Stimulated activated naive CD4-positive, alpha-beta T cell treated with Interleukin-2 at 50 U/mL for 16 hours (primary cell): ENCODE data around the gene NEUROD6.

Experiments
- DNase-seq: peaks from one replicate; lab custom pipeline; 2025; lab: John Stamatoyannopoulos, UW

NEUROD6 gene

DNA sequence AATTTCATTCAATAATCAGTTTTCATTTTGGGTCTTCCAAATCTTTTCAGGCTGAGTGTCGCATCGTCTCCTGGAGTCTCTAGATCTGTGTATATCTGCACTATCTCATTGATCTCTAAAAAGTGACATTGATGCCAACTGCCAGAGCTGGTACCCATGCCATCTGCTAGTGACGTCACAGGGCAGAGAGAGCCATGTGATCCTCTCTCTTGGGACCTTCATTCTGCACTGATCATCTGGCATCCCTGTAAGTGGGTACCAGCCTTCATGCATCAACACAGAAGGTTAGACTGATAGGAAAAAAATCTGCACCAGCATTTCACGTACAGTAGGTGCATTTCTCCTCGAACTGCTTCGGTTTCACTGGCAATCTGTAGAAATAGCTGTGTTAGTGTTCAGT is at the start of gene NEUROD6:
Gene NEUROD6, minus strand, starts transcription at position 124 of the 400 bp plus-strand sequence. CDS start 1,458 bp downstream, outside the sequence.
- no peak for DNase-seq

DNA sequence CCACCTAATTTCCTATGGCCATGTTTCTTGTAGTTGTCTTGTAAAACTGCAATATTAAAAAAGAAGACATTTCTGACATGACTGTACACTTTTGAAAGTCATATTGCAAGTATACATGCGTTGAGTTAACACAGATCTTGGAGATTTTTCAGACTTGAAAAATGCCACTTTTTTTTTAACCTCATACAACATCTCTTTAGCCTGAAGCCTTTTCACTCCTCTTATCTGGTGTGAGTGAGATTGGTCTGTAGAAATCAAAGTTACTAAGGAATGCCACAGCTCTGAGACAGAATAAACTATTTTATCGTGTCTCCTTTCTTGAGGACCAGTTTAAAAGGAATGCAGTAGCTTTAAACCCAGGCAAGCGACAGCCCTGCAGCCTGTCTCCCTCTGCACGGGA is 43.9 kb upstream of the NEUROD6 start:
- no peak for DNase-seq

DNA sequence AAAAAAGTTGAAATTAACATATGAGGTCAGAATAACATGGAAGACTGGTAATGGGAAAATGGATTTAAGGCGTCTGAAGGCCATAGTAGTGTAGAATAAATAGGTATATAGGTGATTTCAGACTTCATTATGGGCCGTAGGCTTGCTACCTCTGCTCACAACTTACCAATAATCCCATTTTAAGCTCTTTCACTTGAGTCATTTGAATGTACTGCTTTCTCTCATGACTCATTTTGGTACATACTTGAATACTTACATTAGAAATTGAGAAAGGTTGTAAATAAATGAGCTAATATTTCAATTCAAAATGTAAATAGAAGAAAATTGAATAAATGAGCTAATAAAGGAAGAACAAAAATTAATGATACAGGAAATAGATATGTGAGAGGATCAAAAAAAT is 42.2 kb upstream of the NEUROD6 start:
- no peak for DNase-seq

DNA sequence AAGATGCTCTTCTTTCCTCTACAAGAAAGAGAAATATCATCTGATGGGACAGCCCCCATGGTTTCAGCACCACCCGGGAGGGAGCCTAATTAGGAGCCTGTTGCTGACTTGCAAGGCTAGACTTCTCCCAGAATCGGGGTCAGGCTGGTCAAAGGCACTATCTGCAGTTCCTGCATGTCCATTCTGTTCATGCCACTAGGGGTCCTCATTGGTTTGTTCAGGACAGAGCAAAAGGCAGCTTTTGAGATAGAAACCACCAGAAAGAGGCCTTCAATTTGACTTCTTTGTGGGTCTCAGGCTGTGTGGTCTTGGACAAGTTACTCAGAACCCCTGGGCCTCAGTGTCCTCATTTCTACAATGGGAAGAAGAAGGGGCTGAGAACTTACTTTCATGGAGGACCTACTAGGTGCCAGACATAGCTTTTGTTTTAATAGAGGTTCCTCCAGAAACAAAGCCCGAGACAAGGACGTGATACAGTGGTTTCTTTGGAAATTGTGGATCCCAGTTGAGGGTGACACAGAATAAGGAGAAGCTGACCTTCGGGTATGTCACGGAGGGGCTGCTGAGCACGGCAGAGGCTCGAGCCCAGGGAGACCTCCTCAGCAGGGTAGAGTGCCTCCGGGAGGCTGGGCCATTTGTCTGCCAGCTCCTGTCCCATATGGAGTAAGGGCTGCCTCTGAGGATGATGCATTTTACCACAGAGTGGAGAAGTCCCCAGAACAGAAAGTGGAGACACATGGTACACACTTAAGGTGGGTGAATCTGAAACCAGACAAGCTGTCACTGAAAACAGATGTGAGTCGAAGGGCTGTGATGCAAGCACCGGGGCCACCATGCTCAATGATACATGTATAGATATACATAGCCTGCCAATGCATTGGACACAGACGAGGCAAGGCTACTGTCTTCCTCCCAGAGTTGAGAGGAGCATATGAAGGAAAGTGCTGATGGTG is 33.1 kb upstream of the NEUROD6 start:
- no peak for DNase-seq

DNA sequence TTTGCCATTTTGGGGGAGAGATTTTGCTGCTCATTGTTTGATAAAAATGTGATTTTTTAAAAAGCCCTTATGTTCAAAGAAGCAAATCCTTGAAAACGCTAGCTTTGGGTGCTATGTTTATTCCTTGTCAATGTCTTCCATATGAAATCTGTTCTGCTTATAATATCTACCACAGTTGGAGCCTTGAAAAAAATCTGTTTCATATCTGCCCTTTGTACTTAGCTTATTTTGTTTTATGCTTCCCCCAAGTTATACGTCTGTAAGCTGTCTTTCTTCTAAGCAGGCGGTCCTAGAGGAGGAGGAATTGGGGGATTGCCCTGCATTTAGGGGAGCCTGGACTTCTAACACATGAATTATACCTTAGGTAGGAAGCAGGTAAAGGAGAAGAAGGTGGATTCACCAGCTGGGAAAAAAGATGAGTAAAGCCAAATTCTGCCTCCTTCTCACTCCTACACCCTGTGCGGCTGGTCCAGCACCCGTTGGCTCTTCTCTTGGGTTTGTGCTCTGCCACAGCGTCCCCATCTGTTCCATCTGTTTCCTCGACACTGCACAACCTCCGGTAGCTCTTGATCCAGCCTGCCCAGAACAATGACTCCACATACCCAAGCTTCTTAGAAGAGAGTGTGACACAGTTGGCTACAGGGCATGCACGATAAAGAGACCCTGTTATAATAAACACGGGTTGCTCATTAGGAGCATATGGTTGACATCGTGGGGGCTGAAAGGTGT is 31.9 kb upstream of the NEUROD6 start:
- no peak for DNase-seq

DNA sequence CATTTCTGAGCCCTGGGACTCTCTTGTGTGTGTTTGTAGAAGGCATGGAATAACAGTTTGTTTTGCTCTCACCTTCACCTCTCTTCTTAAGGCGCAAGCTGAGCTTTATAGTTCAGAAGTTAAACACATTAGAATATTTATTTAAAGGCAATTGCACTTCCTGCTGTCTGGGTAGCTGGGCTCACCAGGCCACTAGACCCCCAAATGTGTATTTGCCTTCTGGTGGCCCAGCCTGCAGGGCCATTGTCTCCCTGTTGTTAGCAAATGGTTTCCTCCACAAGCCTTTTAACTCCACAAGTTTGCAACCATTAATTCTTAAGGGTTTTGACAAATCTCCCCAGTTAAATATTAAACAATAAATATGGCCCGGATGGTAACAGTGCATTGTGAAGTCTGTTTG is 31.1 kb upstream of the NEUROD6 start:
- no peak for DNase-seq

DNA sequence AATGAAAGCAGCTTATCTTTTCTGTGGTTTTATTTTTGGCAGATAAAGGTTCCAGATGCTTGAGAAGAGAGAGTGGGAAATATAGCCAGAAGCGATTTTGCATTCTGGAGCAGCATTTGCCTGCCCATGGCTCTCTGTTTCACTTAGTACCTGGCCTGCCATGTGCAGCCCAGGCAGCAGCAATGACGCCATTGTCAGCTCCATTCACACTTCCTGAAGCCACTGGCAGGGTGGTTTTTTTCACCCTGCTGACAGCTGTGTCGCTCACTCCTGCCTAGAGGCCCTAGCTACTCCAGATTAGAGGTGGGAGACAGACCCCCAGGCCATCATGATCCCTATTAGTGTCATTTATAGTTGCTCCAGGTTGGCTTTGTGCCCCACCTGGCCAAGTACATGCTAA is 30.1 kb upstream of the NEUROD6 start:
- DNase-seq = no peak

DNA sequence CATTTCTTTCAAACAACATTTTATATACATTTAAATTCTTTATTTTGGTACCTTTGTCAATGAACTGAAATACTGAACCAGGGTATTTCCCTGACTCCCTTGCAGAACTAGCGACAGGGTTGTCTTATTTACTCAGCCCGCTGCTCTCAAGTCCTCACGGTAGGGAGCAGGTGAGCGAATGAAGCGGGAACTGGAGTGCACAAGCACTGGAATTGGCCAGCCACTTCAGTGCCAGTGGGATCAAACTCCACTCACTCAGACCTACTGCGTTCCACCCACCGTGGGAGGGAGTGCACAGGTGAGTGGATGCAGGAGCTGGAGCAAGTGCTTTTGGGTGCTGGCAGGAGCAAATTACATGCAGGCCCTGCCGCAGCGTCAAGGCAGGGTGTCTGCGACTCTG is 28.1 kb upstream of the NEUROD6 start:
- no peak for DNase-seq

DNA sequence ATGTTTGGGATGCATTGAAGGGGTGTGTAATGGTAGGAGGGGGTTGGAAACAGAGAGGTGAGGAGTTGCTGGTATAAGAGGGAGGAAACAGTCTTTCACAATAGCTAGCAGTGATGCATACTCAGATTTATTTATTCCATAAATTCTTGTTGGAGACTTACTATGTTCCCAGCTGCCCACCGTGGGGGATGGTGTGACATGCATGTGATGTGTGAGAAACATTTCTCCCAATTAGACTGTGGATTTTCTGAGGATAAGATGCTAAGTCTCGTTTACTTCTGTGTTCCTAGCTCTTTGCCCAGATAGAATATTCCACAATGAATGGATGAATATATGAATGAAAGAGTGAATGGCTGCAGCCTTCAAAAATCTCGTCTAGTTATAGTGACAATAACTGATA is 23.0 kb upstream of the NEUROD6 start:
- no peak for DNase-seq

DNA sequence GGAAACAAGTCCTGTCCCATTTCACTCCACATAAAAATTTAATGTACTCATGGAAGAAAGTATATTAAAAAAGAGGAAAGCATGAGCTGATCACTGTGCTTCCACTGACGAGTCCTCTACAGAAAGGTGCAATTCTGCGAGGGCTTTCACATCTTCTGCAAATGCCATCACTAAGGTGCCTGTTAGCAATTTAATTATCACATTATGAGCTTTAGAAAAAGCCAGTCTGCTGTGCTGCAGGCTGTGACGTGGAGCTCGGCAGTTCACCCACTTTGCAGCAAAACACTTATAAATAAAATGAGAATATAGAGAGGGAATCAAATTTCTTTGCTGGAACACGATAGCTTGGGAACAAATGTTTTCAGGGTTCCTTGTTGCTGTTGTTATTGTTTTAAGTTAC is 22.5 kb upstream of the NEUROD6 start:
- DNase-seq = no peak

DNA sequence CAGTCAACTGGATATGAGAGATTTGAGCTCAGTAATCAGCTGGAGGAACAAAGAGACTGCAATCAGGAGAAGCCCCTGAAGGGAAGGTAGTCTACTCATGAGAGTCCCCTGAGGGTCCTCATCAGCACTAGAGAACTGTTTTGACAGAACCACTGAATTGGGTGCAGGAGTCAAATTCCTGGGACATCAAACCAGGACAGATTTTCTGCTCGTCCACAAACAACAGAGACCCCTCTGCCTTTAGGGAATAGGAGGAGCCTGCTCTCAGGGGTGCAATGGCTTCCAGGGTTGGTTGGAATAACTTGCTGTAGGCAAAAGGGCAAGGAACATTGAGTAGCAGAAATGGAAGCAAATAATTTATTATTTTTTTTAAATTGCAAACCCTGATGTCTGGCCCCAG is 21.9 kb upstream of the NEUROD6 start:
- DNase-seq = no peak

DNA sequence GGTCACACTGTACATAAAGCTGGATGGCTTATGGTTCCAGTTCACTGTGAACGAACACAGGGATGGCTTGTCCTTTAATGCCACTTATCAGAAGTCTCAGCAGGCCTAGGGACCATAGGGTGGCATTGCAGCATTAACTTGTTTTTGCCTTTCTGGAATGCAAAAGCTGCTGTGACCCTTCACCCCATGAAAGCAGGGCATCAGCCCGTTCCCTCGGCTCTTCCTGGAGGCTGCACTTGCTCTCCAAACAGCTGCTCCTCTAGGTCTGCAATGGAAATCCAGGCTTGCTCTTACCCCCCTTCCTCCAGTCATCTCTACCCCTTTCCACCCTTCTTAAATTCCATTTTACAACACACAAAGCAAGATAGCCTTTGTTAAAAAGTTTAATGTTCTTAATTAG is 17.9 kb upstream of the NEUROD6 start:
- no peak for DNase-seq

DNA sequence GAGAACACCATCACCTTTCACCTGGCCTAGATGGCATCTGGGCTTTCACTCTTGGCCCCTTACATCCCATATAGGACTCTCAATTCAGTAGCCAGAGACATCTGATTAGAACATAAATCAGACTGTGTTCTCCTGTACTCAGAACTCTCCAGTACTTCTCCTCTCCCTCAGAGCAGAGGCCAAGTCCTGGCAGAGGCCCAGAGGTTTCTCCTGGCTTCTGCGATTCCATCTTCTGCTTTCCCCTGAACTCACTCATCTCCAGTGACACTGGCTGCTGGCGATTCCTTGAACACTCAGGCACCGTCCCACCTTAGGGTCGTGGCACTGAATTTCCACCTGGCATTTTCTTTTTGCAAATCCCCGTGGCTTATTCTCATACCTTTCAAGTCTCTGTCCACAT is 4.9 kb upstream of the NEUROD6 start:
- DNase-seq = no peak

DNA sequence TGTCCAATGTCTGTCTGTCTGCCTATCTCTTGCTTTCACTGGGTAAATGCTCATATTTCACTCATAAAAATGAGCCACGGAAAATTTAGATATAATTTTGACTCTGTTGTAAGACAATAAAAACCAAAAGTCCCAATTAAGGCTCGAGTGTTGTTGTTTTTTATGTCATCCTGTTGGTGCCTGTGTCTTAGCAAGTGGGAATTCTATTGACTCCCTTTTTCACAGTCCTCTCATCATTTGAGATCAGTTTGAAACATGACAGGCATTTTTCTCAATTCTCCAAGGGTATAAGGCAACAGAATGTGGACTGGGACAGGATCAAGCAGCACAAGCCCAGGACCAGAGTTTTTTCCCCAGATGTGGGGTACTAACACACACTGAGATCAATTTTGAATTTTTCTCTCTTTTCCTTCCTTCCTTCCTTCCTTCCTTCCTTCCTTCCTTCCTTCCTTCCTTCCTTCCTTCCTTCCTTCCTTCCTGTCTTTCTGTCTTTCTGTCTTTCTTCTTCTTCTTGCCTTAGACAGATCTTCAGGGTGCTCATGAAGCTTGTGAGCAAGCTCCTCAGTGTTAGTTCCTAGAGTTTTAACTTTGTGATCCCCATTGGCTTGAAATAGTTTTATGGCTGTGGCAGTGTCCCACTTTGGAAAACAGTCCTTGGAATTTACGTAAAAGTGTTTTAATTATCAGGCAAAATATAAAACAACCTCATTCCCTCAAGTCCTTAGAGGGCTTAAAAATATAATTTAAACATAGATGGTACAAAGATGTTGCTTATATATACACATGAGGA is 3.2 kb upstream of the NEUROD6 start:
- no peak for DNase-seq

DNA sequence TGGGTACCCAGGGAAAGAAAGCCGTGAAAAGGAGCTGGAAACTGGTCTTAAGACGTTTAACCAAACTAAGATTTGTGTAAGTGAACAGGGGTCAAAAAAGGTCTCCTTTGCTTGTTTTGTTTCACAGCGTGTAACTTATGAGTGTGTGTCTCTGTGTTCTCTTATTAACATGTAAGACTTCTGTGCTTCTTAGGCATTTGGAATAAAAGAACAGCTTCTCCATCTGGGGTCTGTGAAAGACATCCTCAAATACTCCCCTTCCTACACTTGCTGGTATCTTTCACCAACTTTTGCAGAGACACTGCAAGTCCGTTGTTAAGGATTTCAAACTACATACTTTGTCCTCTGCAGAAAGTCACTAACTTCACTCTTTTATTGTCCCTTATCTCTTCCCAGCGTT is 615 bp upstream of the NEUROD6 start:
- DNase-seq = no peak

DNA sequence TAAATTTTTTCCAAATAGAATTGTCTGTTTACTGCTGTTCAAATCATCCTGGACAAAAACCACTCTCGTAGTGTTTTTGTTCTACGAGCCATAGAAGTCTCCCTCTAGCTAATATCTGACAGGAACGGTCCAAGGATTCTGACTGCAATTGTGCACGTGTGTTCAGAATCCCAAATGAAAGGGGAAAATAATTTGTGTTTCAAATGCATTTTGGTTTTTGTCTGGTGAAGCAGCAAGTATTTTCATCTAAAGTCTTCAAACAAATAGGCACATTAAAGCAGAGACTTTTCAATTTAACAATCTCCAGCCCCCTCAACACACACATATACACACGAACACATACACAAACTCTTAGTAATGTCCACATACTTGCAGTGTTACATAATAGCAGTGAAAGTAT is 475 bp downstream of the NEUROD6 start:
- DNase-seq = no peak

DNA sequence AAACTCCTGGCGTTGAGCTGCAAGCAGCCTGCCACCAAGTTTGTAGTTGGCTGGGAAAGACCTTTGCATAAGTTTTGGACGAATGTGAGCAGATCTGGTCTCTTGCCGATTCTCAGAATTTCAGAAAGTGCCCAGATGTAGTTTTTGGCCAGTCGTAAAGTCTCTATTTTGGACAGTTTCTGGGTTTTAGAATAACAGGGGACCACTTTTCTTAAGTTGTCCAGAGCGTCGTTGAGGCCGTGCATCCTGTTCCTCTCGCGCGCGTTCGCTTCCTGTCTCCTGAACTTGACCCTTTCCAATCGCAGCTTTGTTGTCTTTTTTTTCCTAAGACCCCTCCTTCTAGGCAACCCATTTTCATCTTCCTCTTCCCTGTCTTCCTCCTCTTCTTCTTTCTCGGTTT is 1.8 kb downstream of the NEUROD6 start:
- no peak for DNase-seq

DNA sequence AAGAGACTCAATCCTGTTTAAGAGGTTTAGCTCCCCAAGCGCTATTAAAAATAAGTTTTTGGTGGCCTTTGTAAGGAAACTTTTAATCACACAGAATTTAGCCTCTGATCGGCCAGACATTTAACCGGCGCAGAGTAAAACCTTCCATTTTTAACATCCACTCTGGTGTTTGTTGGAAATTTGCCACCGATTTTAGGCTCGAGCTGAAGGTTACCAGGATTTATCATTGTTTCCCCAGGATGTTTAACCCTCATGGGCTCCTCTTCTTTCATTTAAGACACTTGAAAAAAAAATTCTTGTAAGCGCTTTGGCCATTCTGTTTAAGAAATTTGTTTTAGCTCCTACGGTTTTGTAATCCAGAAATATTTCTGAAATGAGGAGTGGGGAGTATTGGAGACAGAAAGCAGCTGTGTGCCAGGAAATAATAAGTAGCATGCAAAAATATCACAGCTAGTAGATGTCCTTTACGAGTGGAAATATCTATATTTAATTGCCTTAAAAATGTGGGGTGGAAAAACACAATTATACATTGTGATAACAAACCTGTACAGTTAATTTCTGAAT is 3.4 kb downstream of the NEUROD6 start:
- no peak for DNase-seq

DNA sequence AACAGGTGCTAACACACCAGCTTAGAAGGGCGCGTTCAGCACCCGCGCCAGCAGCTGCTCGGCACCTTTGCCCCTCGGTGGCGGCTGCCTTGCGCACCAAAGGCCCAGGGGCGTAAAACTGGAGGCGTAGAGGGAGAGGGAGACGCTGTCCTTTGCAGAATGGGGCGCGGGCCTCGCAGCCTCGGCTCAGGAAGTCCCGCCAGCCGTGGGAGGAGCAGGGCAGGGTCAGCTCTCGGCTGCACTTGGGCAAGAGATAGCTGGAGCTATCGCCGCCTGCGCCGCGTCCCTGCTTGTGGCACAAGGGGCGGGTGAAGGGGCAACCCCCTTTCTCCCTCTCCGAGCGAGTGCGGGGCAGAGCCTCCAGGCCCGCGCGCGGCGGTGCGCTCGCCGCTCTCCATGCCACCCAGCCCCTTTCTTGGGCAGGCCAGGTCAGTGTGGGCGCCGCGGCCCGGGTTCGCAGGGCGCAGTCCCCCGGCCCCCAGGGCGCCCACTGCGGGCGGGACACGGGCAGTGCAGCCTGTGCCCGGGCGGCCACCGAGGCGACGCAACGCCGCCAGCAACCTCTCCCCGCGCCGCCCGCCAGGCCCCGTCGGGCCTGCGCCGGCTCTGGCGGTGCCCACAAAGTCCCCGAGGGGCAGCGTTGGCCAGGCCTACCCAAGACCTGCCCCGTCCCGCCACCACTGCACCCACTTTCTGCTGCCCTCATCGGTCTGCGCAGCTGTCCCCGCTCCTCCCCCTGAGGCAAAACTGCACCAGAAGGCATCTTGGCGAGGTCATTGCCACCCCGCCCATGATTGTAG is 4.1 kb downstream of the NEUROD6 start:
- no peak for DNase-seq

DNA sequence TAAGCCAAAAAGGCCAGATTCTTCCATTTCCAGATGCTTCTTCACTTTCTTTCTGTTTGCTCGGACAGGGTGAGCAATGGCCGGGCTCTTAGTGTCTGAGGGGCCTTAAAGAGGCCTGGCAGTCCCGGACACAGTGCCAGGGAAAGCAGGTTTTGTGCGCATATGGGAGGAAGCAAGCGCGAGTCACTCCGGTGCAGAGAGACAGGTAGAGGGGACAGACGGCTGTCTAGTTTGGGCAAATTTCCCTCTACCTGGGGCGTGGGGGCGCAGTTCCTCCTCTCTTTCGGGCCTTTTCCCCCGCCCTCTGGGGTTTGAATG is 4.7 kb downstream of the NEUROD6 start:
- DNase-seq = no peak

DNA sequence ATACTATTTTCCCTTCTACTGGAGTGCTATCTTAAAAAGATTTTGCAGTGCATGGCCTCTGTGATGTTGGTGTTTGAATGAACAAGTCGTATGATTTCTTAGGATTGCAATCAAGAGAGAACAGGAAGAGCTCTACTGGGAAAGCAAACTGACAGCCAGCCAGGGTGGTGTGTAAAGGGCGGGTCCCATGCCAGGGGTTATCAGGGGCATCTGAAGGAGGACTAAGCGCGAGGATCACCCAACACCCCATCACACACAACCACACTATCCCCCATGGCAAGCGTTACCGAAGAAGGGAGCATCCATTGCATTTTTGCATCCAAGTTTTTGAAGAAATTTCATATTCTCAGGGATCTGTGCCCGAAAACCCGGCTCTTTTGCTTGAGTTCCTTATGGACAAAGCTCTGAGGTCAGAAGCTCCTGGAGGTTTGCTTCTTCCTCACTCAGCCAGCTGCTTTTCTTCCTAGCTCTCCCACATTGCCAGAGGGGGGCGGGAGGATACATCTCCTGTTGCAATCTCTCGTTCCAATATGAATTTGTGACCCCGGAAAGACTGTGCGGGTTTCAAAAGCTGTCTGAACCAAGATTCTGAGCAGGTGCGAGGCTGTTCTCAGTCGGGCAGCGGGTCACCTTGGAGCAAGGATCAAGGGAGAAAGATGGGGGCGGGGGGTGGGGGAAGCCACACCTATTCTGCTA is 5.2 kb downstream of the NEUROD6 start:
- no peak for DNase-seq
